NOMO-1 (cell line): ENCODE data around the gene ARHGAP22.

Experiments
- DNase-seq, 2 experiments: peaks; one replicate each; lab custom pipeline; 2025; ENCODE audit not compliant: unreplicated experiment in 2 of 2; lab: John Stamatoyannopoulos, UW

The ARHGAP22 gene

GRCh38 chr10:48592346-48592745 is 12.5 kb downstream of the ARHGAP22 start:
- no peak for DNase-seq

- no peak for DNase-seq
Measured at GRCh38 chr10:48590945-48591344, 13.9 kb downstream of the ARHGAP22 start.

GRCh38 chr10:48589266-48589665 is 15.6 kb downstream of the ARHGAP22 start:
- no peak for DNase-seq

- no peak for DNase-seq
Measured at GRCh38 chr10:48587819-48588218, 17.1 kb downstream of the ARHGAP22 start.

GRCh38 chr10:48587101-48587500 is 17.8 kb downstream of the ARHGAP22 start:
- DNase-seq, result no peak

- no peak for DNase-seq
Measured at GRCh38 chr10:48582970-48583369, 21.9 kb downstream of the ARHGAP22 start.

GRCh38 chr10:48580236-48580635 is 24.6 kb downstream of the ARHGAP22 start:
- no peak for DNase-seq

- no peak for DNase-seq
Measured at GRCh38 chr10:48579251-48579960, 25.5 kb downstream of the ARHGAP22 start.

GRCh38 chr10:48577158-48577557 is 27.7 kb downstream of the ARHGAP22 start:
- peak; percentile 80 to 98 for DNase-seq

GRCh38 chr10:48576501-48576900 is 28.4 kb downstream of the ARHGAP22 start:
- no peak for DNase-seq

GRCh38 chr10:48575901-48576300 is 29.0 kb downstream of the ARHGAP22 start:
- no peak for DNase-seq

- DNase-seq, result no peak
Measured at GRCh38 chr10:48574817-48575380, 30.0 kb downstream of the ARHGAP22 start.

GRCh38 chr10:48574322-48574796 is 30.5 kb downstream of the ARHGAP22 start:
- peak; percentile 45 to 81 for DNase-seq

- no peak for DNase-seq
Measured at GRCh38 chr10:48573045-48573444, 31.8 kb downstream of the ARHGAP22 start.

- no peak for DNase-seq
Measured at GRCh38 chr10:48572414-48572813, 32.5 kb downstream of the ARHGAP22 start.

- DNase-seq, result no peak
Measured at GRCh38 chr10:48568546-48568945, 36.3 kb downstream of the ARHGAP22 start.

GRCh38 chr10:48568131-48568530 is 36.7 kb downstream of the ARHGAP22 start:
- no peak for DNase-seq

- DNase-seq, result no peak
Measured at GRCh38 chr10:48567346-48567745, 37.5 kb downstream of the ARHGAP22 start.

GRCh38 chr10:48564466-48565160 is 40.3 kb downstream of the ARHGAP22 start:
- no peak for DNase-seq

- DNase-seq, result no peak
Measured at GRCh38 chr10:48557511-48558123, 47.3 kb downstream of the ARHGAP22 start.

GRCh38 chr10:48556713-48557112 is 48.2 kb downstream of the ARHGAP22 start:
- no peak for DNase-seq
